HG02884 (cell line): ENCODE measurements around the gene EPB41L4A.
A peak's percentile ranks its signal among the peaks of the same experiment; 100 is the strongest.
"Not testable (repeated sequence)": the region's sequence is repeated elsewhere in the genome, so short reads cannot be mapped to it uniquely, and the experiment has no call there.

Experiments used
- ATAC-seq: cut with Tn5 transposase; IDR thresholded peaks from one replicate; pipeline ENCODE4 v1.9.1; 2021; ENCODE audit warnings: mild to moderate bottlenecking, moderate library complexity; ENCODE audit not compliant: unreplicated experiment

Gene EPB41L4A

DNA sequence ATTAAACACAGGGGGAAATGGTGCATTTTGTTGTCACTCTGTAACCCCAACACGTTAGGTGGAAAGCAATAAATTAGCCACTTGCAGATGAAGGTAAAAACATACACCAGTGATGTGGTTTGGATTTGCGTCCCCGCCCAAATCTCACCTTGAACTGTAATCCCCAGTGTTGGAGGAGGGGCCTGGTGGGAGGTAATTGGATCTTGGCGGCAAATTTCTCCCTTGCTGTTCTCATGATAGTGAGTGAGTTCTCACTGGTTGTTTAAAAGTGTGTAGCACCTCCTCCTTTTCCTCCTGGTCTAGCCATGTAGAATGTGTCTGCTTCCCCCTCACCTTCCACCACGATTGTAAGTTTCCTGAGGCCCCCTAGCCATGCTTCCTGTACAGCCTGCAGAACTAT is 17.2 kb downstream of the EPB41L4A start:
- ATAC-seq: no peak

DNA sequence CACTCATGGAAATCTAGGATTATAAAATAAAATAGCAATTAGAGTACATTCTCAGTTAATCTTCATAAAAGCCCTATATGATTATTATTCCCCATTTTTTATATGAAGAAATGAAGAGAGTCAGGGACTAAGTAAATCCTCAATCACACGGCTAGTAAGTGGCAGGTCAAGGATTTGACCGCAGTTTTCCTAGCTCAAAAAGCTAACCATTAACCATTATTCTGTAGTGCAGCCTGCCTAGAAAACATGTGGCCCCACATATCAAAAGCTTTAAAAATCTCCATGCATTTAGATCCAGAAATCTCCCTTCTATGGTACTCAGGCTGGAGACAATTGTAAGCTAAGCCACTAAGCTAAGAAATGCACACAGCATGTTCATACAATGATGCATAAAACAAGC is 21.4 kb downstream of the EPB41L4A start:
- ATAC-seq: no peak

DNA sequence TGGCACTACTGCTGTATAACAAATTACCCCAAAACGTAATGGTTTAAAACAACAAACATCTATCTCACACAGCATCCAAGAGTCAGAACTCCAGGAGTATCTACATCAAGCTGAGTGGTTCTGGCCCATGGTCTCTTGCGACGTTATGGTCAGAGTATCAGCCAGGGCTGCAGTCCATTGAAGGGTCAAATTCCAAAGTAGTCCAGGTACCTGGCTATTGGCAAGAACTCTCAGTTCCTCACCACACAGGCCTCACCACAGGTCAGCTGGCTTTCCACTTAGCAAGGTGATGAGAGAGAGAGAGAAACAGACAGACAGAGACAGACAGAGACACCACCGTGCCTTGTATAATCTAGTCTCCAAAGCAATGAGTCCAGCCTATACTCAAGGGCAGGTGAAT is 22.6 kb downstream of the EPB41L4A start:
- ATAC-seq: no peak

GRCh38 chr5:112395299-112395698 is 23.8 kb downstream of the EPB41L4A start:
- not testable (repeated sequence) for ATAC-seq

- no peak for ATAC-seq
Measured at GRCh38 chr5:112390327-112390726, 28.8 kb downstream of the EPB41L4A start.

GRCh38 chr5:112388739-112389138 is 30.3 kb downstream of the EPB41L4A start:
- ATAC-seq: no peak

GRCh38 chr5:112388074-112388473 is 31.0 kb downstream of the EPB41L4A start:
- ATAC-seq: no peak

GRCh38 chr5:112386766-112387165 is 32.3 kb downstream of the EPB41L4A start:
- no peak for ATAC-seq

- ATAC-seq: no peak
Measured at GRCh38 chr5:112385969-112386368, 33.1 kb downstream of the EPB41L4A start.

DNA sequence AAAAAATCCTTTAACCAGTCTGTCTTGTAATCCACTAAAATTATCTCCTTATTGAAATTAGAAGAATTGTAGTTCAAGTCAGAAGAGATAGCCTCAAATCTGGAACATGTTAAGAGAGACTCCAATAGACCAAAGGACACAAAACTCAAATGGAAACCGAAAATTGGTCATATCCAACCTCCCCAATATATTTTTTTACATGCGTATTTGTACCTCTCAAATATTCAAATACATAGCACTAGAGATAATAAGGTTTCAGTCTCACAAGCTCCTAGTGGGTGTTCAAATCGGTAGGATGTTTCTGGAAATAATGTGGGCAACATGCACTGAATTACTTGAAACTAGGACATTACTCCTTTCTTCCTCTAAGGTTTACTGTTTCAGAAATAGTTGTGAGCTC is 33.5 kb downstream of the EPB41L4A start:
- peak; percentile 90 for ATAC-seq

- ATAC-seq: no peak
Measured at GRCh38 chr5:112384523-112384922, 34.6 kb downstream of the EPB41L4A start.

GRCh38 chr5:112382886-112383285 is 36.2 kb downstream of the EPB41L4A start:
- no peak for ATAC-seq

- ATAC-seq: no peak
Measured at GRCh38 chr5:112381521-112381920, 37.6 kb downstream of the EPB41L4A start.

DNA sequence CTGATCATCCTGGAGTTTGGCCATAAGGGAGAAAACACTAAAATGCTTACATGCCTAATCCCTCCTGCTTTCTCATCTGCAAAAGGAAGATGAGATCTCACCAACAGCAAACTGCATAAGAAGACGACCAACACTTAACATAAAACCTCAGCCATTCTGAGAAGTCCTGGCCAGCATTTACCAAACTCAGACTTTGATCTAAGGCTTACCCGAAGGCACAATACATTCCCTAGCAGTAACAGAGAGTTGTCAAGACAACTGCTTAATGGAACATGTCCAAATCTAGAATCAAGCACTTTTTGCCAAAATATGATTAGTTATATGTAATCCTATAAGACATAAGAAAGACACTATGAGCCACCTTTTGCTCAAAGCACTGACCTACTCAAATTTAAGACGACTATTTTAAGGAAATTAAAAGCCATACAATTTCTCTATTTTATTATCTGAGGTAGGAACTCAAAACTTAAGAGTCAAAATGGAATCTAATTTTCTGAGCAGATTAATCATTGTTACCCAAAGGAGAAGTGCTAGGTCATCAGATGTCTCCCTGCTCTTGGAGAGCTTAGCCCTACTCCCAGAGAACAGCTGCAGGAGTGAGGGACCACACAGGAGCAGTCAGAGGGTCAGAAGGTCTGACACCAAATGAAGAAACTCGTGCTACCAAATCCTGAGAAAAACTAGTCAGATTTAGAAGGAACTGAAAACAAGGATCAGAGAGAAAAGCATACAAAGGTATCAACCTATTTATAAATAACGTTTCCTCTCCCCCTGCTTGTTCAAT is 39.3 kb downstream of the EPB41L4A start:
- no peak for ATAC-seq

DNA sequence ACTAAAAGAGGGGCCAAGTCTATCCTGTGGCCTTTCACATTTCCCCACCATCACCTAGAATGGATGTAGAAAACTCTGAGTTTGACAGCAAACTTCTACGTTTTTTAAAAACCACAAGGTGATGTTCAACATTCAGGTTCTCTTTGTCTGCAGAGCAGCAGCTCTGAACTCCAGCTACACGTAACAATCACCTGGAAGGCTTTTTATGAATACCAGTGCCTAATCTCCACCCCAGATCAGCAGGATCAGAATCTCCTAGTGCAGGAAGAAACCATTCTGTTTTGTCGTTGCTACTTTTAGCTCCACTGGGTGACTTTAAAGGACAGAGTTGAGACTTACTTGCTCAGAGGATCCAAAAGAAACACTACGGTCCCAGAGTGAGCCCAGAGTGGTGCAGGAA is 44.3 kb downstream of the EPB41L4A start:
- ATAC-seq: no peak

DNA sequence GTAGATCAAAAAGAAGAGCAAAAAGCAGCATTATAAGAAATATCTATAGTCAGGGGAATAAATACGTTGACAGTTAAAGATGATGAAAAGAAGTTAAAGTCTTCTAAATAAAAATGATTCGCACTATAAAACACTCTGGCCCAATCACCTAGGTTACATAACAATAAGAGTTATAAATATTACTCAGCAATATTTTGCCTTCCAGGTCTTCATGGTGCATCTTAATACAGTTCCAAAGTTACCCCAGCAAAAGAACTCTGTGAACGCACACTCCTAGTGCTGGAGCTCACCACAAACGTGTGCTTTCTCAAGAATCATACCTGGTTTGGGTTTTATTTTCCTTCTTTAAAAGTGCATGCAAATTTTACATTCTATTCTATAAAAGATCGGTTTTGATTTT is 44.7 kb downstream of the EPB41L4A start:
- ATAC-seq: no peak

- no peak for ATAC-seq
Measured at GRCh38 chr5:112373885-112374284, 45.2 kb downstream of the EPB41L4A start.

DNA sequence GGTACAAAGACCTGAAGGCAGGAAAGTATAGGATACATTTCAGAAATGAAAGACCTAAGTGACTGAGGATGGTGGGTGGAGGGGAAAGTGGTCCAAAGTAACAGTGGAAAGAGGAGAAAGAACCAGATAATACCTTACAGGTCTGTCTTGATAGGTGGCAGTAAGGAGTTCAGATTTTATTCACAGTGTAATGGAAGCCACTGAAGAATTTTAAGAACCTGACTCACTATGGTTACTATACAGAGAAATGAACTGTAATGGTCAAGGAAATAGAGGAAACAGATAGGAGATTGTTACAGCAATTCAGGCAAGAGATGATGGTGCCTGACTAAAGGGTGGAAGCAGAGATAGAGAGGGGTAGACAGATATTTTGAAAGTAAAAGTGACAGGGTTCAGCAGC is 46.5 kb downstream of the EPB41L4A start:
- ATAC-seq: no peak

DNA sequence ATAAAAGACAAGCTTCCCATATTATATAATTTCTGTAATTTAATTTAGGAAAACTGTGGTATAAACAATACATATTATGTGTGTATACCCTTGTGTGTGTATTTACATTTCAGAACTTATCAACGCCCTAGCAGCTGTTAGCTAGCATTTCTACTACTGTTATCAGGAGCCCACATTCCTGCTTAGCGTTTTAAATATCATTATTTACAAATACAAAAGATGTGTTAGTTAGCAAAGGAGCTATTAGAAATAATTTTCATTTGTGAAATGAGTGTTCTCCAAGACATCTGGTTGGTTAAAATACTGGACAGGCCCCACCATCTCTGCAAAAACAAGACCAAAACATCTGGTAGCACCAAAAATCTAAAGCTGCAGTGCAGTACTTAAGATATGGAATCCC is 48.0 kb downstream of the EPB41L4A start:
- no peak for ATAC-seq

- ATAC-seq: peak; percentile 25
Measured at GRCh38 chr5:112367400-112367799, 51.7 kb downstream of the EPB41L4A start.

- peak; percentile 66 for ATAC-seq
Measured at GRCh38 chr5:112366987-112367386, 52.1 kb downstream of the EPB41L4A start.

DNA sequence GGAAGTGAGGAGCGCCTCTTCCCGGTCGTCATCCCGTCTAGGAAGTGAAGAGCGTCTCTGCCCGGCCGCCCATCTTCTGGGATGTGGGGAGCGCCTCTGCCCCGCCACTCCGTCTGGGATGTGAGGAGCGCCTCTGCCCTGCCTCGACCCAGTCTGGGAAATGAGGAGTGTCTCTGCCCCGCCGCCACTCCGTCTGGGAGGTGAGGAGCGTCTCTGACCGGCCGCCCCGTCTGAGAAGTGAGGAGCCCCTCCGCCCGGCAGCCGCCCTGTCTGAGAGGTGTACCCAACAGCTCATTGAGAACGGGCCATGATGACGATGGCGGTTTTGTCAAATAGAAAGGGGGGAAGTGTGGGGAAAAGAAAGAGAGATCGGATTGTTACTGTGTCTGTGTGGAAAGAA is 58.3 kb downstream of the EPB41L4A start:
- not testable (repeated sequence) for ATAC-seq
